NCI-H187 treated with DMSO at 0.1 percent for 48 hours (cell line): Measurements from ENCODE around the gene NKX6-1.

Experiments used
- DNase-seq: peaks from one replicate; lab custom pipeline; 2025; lab: John Stamatoyannopoulos, UW

NKX6-1 gene

DNA sequence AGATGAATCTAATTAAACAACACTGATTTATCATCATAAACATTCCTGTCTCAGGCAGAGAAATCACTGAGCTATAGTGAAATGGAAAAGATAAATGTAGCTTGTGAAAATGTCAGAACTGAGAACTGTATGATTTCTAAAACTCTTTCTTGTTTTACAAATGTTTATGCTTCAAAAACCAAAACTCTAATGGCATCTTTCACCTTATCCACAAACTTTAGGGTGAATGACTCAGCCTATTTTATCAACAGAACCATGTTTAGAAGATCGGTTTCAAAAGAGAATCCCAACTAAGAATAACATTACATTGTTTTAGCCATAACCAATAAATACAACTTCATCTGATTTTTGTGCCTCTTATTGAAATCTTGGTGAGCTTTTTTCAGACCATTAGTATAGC, 21.4 kb downstream of the NKX6-1 start:
- no peak for DNase-seq

DNA sequence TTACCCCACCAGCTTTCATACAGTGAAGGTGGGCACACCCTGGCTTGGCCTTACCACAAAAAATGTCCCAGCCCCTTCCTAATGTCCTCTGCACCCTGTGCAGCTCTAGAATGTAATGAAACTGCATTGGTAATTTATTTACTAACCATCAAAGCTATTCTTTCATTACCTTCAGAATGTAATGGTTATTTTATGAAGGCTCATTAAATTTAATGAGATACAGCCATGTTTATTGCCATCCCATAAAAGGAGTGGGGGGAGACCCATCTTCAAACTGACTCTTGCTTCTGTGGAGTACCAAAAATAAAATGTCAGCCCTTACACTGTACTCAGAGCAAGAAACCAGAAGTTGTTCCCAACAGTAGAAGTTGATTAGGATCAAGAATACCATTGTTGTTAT, 25.0 kb downstream of the NKX6-1 start:
- DNase-seq: no peak

DNA sequence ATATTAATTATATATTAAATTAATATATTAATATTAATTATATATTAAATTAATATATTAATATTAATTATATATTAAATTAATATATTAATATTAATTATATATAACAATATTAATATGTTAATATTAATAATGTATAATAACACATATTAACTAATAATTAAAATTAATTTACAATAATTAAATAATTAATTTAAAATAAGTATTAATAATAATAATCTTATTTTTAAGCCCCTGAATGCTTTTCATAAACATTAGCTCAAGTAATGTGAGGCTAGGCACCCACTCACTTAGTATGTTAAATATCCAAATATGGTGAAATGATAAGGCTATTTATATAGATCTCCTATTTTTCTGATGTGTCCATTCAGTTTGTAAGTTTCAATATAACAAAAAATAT, 26.9 kb downstream of the NKX6-1 start:
- DNase-seq: no peak

GRCh38 chr4:84470204-84470785, 28.8 kb downstream of the NKX6-1 start:
- DNase-seq: no peak

- DNase-seq: no peak
Measured at GRCh38 chr4:84467601-84468000, 31.5 kb downstream of the NKX6-1 start.

DNA sequence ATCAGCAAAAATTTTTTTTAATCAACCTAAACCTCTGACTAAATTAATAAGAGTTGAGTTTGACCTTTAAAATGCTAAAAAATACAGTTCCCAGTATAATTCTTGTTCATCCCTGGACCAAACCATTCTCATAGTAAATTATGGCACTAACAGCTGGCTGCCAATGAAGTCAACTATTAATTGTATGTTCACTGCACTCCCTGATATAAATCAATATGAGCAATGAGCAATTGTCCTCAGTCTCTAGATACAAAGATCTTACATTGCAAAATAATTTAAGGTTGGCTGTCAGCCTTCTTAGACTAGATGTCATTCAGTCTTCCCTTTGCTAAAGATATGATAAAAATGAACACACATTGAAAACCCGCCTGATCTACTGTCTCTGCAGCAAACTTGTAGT, 39.3 kb downstream of the NKX6-1 start:
- no peak for DNase-seq

DNA sequence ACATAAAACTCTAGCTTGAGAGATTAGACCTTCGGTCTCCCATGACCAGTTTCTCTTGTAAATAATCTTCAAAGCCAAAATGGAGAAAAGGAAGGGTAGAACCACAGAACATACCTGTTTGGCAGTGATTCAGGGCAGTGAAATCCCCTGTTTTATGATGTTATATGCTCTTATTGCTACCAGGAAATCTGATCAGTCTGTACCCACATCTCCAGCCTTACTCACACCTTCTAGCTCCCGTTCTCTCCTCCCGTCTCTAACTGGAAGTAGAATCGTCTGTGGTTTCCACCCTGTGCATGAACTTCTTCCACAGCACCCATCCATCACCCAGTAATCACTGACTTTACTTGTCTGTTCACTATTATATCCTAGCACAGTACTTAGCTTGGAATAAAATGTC, 42.9 kb downstream of the NKX6-1 start:
- DNase-seq: no peak

GRCh38 chr4:84455697-84456096, 43.4 kb downstream of the NKX6-1 start:
- no peak for DNase-seq

GRCh38 chr4:84451546-84451945, 47.5 kb downstream of the NKX6-1 start:
- DNase-seq: no peak

DNA sequence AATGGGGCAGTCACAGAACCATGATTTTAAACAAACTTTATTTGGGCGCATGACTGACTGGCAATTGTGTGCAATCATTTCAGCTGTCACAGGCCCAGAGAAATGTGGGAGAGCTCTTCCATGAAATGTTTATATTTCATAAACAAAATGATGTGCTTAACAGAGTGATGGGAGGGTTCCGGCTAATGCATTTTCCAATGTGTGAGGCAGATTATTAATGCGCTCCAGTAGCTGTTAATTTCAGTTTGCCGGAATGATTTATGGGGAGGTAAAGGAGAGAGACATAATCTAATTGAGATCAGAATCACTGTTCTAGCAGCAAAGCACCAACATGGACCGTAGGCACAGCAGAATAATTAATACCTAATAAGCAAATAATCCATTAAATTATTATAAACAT, 55.6 kb downstream of the NKX6-1 start:
- DNase-seq: no peak

GRCh38 chr4:84442778-84443177, 56.3 kb downstream of the NKX6-1 start:
- no peak for DNase-seq
